IPS-15b (cell line): ENCODE results near the gene HAND1.

Experiments
- H3K27me3 ChIP-seq: one replicate; pipeline ENCODE4 v1.6.1; 2013; ENCODE audit warnings: low read length; ENCODE audit not compliant: control insufficient read depth, insufficient read depth
- H3K36me3 ChIP-seq: one replicate; pipeline ENCODE4 v1.6.1; 2013; ENCODE audit warnings: low read length; ENCODE audit not compliant: control insufficient read depth, insufficient read depth
- H3K4me1 ChIP-seq: one replicate; pipeline ENCODE4 v1.6.1; 2013; ENCODE audit warnings: mild to moderate bottlenecking, low read length; ENCODE audit not compliant: control insufficient read depth, insufficient read depth
- H3K4me3 ChIP-seq: one replicate; pipeline ENCODE4 v1.5.1; 2013; ENCODE audit warnings: low read depth, low read length
- H3K9ac ChIP-seq: one replicate; pipeline ENCODE4 v1.6.1; 2013; ENCODE audit warnings: low read depth, mild to moderate bottlenecking, low read length
- H3K9me3 ChIP-seq: one replicate; pipeline ENCODE4 v1.6.1; 2013; ENCODE audit warnings: mild to moderate bottlenecking, low read length; ENCODE audit not compliant: control insufficient read depth, insufficient read depth

The HAND1 gene

DNA sequence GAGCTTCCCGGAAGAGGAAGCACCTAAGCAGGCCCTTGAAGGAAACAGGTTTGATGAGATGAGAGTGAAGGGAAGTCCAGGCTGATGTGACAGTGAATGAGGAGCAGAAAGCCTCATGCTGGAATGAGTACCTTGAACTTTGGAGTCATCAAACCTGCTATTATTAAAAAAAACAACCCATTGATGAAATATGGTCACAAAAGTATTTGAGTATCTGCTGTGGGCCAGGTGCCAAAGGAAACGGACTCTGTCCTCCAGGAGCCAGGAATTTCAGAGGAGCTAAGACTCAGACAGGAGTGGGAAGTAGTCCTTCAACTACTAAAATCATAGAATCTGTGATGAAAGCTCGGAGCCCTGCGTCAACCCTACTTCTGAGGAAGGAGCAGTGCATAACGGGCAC is 11.9 kb downstream of the HAND1 start:
- no peaks in the 10 kb centered on the region for H3K4me1 ChIP-seq
- peaks cover 52% of the 10 kb centered on the region for H3K27me3 ChIP-seq

DNA sequence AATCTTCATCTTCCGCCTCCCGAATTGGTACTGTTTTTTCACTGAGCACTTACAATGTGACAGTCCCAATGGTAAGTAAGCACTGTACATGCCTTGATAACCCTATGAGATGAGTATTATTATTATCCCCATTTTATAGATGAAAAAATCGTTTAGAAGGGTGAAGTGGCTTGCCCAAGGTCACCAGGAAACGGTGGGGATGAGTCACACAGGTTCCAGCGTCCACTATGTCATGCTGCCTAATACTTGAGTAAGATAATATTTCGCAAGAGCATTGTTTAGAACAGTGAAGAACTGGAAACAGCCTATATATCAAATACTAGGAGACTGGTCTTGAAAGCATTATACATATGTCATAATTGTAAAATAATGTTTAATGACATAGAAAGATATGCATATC is 12.9 kb downstream of the HAND1 start:
- Histone ChIP-seq H3K36me3 (no peaks in the 10 kb centered on the region), H3K9me3 (no peaks in the 10 kb centered on the region), H3K4me3 (no peak overlapping the region), H3K4me1 (no peaks in the 10 kb centered on the region), H3K27me3 (peaks cover 42% of the 10 kb centered on the region), H3K9ac (no peak overlapping the region)

More for the DNA sequence above, 11.9 kb downstream of the HAND1 start:
- Histone ChIP-seq H3K36me3 (no peaks in the 10 kb centered on the region), H3K4me3 (no peak overlapping the region), H3K9ac (no peak overlapping the region), H3K9me3 (no peaks in the 10 kb centered on the region)

DNA sequence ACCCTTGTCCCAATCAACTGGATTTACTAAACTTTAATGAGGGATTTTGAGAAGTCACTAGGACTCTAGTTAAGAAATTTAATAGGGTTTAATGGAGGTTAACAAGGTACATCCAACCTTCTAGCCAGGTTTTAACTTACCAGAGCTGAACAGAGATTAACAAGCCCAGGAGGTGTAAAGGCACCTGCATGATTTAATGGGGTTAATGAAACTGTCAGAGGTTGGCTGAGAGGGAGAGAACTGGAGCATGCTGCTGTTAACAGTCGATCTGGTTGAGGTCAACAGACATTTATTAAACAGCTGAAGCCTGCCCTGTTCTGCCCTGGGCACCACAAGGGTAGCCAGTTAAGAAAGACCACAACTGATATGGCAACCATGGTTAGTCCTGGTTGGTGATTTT is 13.6 kb downstream of the HAND1 start:
- Histone ChIP-seq H3K4me3 (no peak overlapping the region), H3K4me1 (no peaks in the 10 kb centered on the region), H3K36me3 (no peaks in the 10 kb centered on the region), H3K9me3 (no peaks in the 10 kb centered on the region), H3K27me3 (peaks cover 35% of the 10 kb centered on the region), H3K9ac (no peak overlapping the region)

DNA sequence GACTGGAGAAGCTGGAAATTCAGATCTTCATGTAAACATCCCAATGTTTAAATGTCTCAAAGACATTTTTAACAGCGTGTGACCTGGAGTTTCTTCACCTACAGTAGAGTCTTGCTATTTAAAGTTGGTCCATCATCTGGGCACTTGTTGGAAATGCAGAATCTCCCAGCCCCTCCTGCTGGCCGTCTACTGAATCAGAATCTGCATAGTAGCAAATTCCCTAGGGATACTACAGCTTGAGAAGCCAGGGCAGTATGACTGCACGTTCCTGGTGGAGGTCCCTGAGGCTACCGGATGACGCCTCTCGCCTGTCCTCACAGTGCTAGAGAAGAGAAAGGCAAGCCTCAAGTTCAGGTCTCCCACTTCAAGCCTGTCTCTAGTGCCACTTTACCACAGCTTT is 16.5 kb downstream of the HAND1 start:
- H3K4me1 ChIP-seq, result no peaks in the 10 kb centered on the region
- H3K9me3 ChIP-seq, result no peaks in the 10 kb centered on the region
- no peaks in the 10 kb centered on the region for H3K36me3 ChIP-seq
- peaks cover 7% of the 10 kb centered on the region for H3K27me3 ChIP-seq
- H3K9ac ChIP-seq, result no peak overlapping the region
- H3K4me3 ChIP-seq, result no peak overlapping the region

DNA sequence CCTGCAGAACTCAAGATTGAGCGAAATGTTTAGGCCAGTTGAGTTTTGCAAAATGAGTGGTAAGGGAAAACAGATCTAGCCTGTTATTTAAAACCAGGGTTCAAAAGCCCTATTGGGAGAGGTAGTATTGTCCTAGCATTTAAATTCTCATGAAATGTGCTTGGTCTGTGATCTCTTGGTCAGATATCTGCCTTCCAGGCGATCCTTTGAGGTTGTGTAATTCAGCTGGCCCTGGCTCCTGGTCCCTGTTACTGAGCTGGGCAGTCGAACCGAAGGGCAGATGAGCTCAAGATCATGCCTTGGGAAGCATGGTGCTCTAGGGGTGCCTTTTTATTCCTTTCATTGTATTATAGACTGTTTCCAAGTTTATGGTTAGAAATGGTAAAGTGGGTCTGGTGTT is 17.9 kb downstream of the HAND1 start:
- no peaks in the 10 kb centered on the region for H3K27me3 ChIP-seq
- H3K4me3 ChIP-seq, result no peak overlapping the region
- no peaks in the 10 kb centered on the region for H3K4me1 ChIP-seq
- H3K36me3 ChIP-seq, result peaks cover 2% of the 10 kb centered on the region
- no peak overlapping the region for H3K9ac ChIP-seq
- H3K9me3 ChIP-seq, result no peaks in the 10 kb centered on the region

DNA sequence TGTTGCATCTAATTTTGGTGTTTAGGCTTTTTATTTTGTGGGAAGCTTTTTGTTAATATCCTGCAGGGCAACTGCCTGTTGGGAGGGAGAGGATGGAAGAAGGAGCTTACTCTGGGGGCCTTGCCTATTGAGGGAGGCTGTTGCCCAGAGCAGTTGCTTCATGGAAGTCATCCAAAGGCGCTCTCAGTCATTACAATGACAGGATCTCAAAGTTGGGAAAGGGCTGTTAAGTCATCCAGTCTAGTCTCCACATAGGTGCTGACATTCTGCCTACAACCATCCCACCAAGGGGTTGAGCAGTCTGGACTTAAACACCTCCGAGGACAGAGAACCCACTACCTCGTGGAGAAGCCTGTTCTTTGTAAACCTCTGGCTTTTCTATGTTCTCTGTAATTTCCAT is 19.0 kb downstream of the HAND1 start:
- no peaks in the 10 kb centered on the region for H3K27me3 ChIP-seq
- H3K9me3 ChIP-seq, result no peaks in the 10 kb centered on the region
- no peak overlapping the region for H3K4me3 ChIP-seq
- H3K9ac ChIP-seq, result no peak overlapping the region
- peaks cover 5% of the 10 kb centered on the region for H3K36me3 ChIP-seq
- no peaks in the 10 kb centered on the region for H3K4me1 ChIP-seq

DNA sequence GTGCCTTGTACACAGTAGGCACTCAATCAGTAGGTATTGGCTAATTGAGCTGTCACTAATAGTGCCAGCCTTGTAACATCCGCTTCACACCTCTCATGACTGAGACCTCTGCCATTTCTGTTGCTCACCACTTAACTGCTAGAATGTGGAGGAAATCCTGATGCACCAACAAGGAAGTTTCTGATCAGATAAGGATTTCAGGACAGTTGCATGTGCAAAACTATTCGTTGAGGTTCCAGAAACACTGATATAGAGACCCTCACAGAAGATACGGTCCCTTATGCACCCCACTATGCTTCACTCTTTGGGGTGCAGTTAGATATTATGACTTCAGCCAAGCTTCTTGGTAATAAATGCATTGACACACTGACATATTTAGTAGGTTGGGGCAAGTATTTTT is 21.5 kb downstream of the HAND1 start:
- peaks cover 6% of the 10 kb centered on the region for H3K36me3 ChIP-seq
- H3K9me3 ChIP-seq, result no peaks in the 10 kb centered on the region
- no peak overlapping the region for H3K9ac ChIP-seq
- H3K27me3 ChIP-seq, result no peaks in the 10 kb centered on the region
- no peak overlapping the region for H3K4me3 ChIP-seq
- H3K4me1 ChIP-seq, result no peaks in the 10 kb centered on the region

DNA sequence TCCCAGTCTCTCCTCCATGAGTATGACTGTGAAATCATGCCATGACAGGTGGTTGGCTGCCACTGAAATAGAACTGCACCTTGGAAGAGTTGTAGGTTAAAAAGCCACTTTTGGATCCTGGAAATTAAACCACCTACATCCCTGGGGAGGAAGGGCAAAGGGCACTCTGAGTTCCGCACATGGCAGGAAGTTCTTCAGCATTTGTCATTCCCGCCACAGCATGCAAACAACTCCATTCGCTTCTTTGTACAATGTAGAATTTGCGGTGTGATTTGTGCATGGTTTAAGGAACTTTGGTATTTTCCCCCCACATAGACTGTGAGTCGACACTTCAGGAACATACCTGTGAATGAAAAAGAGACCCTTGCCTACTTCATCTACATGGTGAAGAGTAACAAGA is 22.4 kb downstream of the HAND1 start:
- Histone ChIP-seq H3K27me3 (no peaks in the 10 kb centered on the region), H3K4me3 (no peak overlapping the region), H3K9ac (no peak overlapping the region), H3K9me3 (no peaks in the 10 kb centered on the region), H3K4me1 (no peaks in the 10 kb centered on the region), H3K36me3 (peaks cover 6% of the 10 kb centered on the region)

DNA sequence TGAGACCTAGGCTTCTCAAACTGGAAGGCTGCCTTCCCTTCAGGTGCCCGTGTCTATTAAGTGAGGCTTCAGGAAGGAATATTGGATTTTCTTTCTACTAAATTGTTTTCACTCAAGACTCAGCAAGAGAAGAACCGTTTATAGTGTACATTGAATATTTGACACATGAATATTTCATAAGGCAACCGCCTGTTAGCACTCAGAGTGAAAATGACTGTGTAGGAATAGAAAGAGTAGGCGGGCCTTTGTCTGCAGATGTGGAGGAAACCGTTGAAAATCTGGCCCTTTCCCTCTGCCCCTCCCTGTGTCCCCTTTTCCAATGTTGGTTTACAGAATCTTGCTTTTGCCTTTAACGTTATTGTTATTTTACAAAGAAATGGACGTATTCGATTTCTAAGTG is 26.1 kb downstream of the HAND1 start:
- H3K9me3 ChIP-seq, result no peaks in the 10 kb centered on the region
- no peak overlapping the region for H3K9ac ChIP-seq
- no peaks in the 10 kb centered on the region for H3K27me3 ChIP-seq
- peaks cover 4% of the 10 kb centered on the region for H3K4me1 ChIP-seq
- peaks cover 6% of the 10 kb centered on the region for H3K36me3 ChIP-seq
- H3K4me3 ChIP-seq, result no peak overlapping the region

DNA sequence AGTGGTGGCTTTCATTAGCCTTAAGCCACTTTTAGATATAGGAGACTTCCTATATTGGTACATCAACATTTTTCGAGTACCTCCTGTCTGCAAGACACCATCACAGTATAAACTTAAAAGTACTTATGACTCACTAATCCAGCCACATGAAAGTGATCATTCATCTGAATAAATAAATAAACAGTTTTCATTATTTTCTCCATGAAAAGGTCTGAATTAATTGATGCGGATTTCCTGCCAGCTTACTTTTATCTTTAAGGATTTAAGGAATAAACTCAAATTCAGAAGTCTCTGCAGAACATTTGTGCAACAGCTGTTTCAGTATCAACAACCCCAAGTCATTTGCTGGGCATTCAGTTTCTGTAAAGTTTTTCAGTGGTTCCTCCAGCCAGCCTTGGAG is 28.2 kb downstream of the HAND1 start:
- no peaks in the 10 kb centered on the region for H3K9me3 ChIP-seq
- no peak overlapping the region for H3K9ac ChIP-seq
- H3K4me3 ChIP-seq, result no peak overlapping the region
- no peaks in the 10 kb centered on the region for H3K27me3 ChIP-seq
- peaks cover 4% of the 10 kb centered on the region for H3K4me1 ChIP-seq
- H3K36me3 ChIP-seq, result peaks cover 2% of the 10 kb centered on the region

DNA sequence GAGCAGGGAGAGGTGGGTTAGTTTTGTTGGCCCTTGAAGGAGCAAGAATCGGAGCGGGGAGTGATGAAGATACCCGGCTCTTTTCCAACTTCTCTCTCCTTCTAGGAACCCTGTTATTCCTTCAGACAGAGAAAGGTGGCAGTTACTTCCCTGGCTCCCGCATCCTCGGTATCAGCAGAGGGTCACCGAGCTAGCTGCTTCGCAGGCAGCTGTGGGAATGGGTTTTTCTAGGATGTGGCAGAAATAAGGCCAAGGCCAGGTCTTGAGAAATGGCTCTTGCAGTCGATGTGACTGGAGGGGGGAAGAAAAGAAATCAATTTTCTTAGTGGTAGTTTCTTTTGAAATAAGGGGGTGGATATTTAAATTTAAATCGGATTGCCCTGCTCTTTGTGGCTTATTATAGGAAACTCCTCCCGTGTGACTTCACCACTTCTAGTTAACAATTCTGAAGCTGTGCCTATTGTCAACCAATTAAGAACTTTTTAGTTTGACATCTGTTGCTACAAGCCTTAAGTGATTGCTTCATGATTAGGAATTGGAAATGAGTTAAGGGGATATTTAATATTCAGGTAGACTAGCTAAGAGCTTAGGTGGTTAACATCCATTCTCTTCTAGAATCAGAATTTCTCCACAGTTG is 30.8 kb downstream of the HAND1 start:
- Histone ChIP-seq H3K9ac (no peak overlapping the region), H3K4me1 (peaks cover 4% of the 10 kb centered on the region), H3K4me3 (peak overlapping the region; percentile 98), H3K9me3 (no peaks in the 10 kb centered on the region), H3K27me3 (no peaks in the 10 kb centered on the region), H3K36me3 (peaks cover 6% of the 10 kb centered on the region)

DNA sequence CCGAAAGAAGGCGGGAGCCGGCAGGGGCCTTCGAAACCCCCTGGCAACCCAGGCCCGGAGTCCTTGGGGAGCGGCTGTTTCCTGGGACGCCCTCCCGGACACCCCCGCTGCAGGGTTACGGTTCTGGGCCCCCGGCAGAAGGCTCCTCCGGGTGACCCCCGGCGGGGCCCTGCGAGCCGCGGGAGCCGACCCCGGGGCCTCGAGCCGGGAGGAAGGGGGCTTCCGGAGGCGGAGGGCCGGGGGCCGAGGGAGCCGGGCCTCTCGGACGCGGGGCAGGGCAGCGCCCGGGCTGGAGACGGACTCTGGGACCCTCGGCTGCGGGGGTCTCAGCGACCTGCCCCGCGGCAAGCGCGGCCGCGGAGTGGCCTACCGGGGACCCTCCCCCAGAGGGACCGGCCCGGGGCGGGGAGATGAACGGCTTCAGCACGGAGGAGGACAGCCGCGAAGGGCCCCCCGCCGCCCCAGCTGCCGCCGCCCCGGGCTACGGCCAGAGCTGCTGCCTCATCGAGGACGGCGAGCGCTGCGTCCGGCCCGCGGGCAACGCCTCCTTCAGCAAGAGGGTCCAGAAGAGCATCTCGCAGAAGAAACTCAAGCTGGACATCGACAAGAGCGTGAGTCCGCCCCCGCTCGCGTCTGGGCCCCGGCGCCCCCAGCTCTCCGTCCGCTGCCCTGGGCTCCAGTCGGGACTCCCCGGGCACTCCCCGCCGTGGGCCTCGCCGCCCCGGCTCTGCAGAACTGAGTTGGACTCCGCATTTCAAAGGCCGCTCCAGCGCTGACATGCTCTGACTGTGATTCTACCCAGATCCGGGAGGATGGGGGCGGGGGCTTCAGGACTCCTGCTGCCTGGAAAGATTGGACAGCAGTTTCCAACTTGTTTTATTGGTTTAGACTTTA is 31.6 kb downstream of the HAND1 start:
- peaks cover 4% of the 10 kb centered on the region for H3K4me1 ChIP-seq
- H3K4me3 ChIP-seq, result peak overlapping the region; percentile 98
- no peak overlapping the region for H3K9ac ChIP-seq
- no peaks in the 10 kb centered on the region for H3K27me3 ChIP-seq
- peaks cover 8% of the 10 kb centered on the region for H3K36me3 ChIP-seq
- H3K9me3 ChIP-seq, result no peaks in the 10 kb centered on the region
